GM18519 (cell line): ENCODE results near the gene MGA.

Experiments used
- ATAC-seq: cut with Tn5 transposase; IDR thresholded peaks from one replicate; pipeline ENCODE4 v1.9.1; 2021; ENCODE audit warnings: mild to moderate bottlenecking, moderate library complexity; ENCODE audit not compliant: unreplicated experiment, low FRiP score

Gene MGA

GRCh38 chr15:41779662-41780157 is 119.5 kb downstream of the MGA start:
- ATAC-seq = no peak

- no peak for ATAC-seq
Observed at GRCh38 chr15:41780266-41780665, 120.1 kb downstream of the MGA start.

GRCh38 chr15:41780727-41781126 is 120.5 kb downstream of the MGA start:
- no peak for ATAC-seq

- ATAC-seq = no peak
Observed at GRCh38 chr15:41782371-41783282, 122.4 kb downstream of the MGA start.

- ATAC-seq = no peak
Observed at GRCh38 chr15:41783296-41783695, 123.1 kb downstream of the MGA start.

GRCh38 chr15:41788262-41788661 is 128.1 kb downstream of the MGA start:
- ATAC-seq = no peak

GRCh38 chr15:41789236-41789635 is 129.0 kb downstream of the MGA start:
- ATAC-seq = no peak

- ATAC-seq = no peak
Observed at GRCh38 chr15:41789662-41790061, 129.5 kb downstream of the MGA start.

GRCh38 chr15:41790169-41790568 is 130.0 kb downstream of the MGA start:
- no peak for ATAC-seq

- no peak for ATAC-seq
Observed at GRCh38 chr15:41790756-41791546, 130.7 kb downstream of the MGA start.

GRCh38 chr15:41791547-41791937 is 131.3 kb downstream of the MGA start:
- no peak for ATAC-seq

- no peak for ATAC-seq
Observed at GRCh38 chr15:41792000-41792637, 131.9 kb downstream of the MGA start.

GRCh38 chr15:41794081-41794480 is 133.9 kb downstream of the MGA start:
- ATAC-seq = no peak

- no peak for ATAC-seq
Observed at GRCh38 chr15:41795996-41796856, 136.0 kb downstream of the MGA start.

GRCh38 chr15:41797201-41797944 is 137.2 kb downstream of the MGA start:
- ATAC-seq = no peak

- ATAC-seq = no peak
Observed at GRCh38 chr15:41798607-41799487, 138.6 kb downstream of the MGA start.

GRCh38 chr15:41799488-41799805 is 139.2 kb downstream of the MGA start:
- ATAC-seq = no peak

- ATAC-seq = no peak
Observed at GRCh38 chr15:41801185-41801584, 141.0 kb downstream of the MGA start.
